GM19043 (cell line): ENCODE results near the gene ANXA7.
"Not testable (repeated sequence)": the region's sequence is repeated elsewhere in the genome, so short reads cannot be mapped to it uniquely, and the experiment has no call there.

Experiments
- ATAC-seq: cut with Tn5 transposase; IDR thresholded peaks from one replicate; pipeline ENCODE4 v1.9.1; 2021; ENCODE audit warnings: low read depth; ENCODE audit not compliant: unreplicated experiment

ANXA7 gene

DNA sequence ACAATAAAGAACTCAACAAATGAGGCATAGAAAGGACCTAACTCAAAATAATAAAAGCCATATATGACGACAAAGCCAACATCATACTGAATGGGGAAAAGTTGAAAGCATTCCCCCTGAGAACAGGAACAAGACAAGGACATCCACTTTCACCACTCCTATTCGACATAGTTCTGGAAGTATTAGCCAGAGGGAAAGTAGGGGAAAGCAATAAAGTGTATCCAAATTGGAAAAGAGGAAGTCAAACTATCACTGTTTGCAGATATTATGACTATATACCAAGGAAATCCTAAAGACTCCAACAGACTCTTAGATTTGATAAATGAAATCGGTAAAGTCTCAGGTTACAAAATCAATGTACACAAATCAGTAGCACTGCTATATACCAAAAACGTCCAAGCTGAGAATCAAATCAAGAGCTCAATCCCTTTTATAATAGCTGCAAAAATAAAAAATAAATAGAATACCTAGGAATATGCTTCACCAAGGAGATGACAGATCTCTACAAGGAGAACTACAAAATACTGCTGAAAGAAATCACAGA, 4.8 kb downstream of the ANXA7 start:
- no peak for ATAC-seq

DNA sequence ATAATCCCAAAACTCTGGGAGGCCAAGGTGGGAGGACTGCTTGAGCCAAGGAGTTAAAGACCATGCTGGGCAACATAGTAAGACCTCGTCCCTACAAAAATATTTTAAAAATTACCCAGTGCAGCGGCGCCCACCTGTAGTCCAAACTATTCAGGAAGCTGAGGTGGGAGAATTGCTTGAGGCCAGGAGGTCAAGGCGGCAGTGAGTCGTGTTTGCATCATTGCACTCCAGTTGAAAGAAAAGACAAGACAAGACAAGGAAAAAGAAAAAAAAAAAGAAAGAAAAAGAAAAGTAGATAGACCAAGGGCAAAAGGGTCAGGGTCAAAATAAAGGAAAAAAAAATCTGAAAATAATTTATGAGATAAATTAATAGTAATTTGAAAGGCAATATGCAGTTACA, 5.8 kb downstream of the ANXA7 start:
- no peak for ATAC-seq

DNA sequence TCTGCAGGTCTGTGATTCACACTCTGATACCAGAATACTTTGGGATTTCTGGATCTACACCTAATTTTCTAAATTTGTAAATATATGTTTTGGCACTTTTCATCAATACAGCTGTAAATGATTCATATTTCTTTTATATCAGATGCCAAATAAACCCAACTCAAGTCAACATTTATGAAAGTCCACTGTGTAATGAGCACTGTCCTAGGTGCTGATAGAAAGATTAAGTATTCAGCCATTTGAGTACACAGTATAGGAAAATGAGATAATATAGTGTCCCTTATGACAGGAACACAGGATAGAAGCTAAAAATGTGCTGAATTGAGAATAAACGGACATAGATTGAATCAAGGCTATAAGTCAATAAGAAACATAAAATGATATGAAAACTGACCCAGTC, 6.4 kb downstream of the ANXA7 start:
- ATAC-seq = no peak

DNA sequence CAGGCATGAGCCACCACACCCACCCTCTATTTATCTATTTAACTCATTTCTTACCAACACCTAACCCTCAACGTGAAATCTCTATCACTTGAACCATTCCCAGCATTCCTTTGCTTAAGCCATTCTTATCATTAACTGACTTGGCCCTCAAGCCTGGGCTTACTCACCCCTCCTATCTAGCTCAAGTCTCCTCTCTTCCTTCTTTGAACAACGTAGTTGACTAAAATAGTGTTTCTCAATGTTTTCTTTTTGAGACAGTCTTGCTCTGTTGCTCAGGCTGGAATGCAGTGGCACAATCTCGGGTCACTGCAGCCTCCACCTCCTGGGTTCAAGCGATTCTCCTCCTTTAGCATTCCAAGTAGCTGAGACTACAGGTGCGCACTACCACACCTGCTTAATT, 7.0 kb downstream of the ANXA7 start:
- ATAC-seq = no peak

DNA sequence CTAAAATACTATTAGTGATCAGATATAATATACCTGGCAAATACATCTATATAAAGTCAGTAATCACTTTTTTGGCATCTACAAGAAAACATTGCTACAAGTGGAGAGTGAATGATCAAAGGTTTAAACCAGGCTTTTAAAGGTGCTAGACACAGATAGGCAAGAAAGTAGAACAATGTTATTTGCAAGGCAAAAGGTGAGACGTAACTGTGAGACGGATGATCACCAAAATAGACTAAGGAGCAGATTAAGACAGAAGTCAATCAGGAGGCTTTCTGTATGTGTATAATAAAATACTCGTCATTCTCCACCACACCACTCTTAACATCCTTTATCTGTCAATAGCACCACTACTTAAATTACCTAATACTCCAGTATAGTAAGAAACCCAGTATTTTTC, 8.3 kb downstream of the ANXA7 start:
- no peak for ATAC-seq

DNA sequence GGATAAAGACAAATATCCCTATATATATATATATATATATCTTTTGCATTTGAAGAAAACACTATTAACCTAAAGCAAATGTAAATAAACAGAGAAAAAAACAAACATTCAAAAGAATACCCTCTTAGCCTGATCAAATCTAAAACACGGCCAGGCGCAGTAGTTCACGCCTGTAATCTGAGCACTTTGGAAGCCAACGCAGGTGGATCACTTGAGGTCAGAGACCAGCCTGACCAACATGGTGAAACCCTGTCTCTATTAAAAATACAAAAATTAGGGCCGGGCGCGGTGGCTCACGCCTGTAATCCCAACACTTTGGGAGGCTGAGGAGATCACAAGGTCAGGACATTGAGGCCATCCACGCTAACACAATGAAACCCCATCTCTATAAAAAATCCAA, 9.2 kb downstream of the ANXA7 start:
- no peak for ATAC-seq

DNA sequence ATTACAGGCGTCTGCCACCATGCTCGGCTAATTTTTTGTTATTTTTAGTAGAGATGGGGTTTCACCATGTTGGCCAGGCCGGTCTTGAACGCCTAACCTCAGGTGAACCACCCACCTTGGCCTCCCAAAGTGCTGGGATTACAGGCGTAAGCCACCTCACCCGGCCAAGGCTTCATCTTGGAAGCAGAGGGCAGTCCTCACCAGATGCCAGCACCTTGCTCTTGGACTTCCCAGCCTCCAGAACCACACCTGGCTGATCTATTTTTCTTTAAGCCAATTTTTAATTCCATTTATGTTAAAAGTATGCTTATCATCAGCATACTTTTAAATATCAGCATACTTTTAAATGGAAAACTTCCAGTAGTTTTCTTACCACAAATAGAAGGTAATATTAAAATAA, 12.2 kb downstream of the ANXA7 start:
- ATAC-seq = no peak

DNA sequence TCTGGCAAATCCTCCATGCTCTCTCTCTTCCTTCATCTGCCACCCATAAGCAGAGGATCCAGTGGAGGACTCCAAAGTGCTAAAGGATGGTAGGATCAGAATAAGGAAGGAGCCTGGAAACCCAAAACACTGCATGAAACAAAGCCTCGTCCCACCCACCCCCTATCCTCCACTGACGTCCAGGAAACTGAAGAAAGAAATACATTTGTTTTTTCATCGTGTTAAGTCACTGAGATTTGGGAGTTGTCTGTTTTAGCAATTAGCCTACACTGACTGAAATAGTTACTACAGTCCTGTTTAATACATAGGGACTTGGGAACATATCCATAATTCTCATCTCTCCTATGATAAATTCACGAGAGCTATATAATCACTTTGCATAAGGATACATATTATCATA, 14.8 kb downstream of the ANXA7 start:
- ATAC-seq = no peak

DNA sequence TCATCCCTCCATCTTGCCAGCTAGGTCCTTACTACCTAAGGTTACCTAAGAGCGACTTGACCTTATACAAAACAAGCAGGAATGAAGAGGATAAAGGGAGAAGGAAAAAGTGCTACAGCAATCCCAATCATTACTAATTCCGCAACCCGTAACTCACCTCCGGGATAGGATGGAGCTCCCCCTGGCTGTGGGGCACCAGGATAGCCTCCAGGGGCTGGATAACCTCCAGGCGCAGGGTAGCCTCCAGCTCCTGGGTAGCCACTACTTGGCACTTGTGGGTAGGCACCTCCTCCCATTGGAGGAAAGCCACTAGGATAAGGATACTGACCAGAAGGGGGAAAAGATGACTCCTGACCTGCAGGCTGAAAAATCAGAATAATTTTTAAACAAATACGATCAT, 15.8 kb downstream of the ANXA7 start:
- ATAC-seq = no peak

DNA sequence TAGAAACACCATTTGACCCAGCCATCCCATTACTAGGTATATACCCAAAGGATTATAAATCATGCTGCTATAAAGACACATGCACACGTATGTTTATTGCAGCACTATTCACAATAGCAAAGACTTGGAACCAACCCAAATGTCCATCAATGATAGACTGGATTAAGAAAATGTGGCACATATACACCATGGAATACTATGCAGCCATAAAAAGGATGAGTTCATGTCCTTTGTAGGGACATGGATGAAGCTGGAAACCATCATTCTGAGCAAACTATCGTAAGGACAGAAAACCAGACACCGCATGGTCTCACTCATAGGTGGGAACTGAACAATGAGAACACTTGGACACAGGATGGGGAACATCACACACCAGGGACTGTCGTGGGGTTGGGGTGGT, 19.5 kb downstream of the ANXA7 start:
- not testable (repeated sequence) for ATAC-seq

DNA sequence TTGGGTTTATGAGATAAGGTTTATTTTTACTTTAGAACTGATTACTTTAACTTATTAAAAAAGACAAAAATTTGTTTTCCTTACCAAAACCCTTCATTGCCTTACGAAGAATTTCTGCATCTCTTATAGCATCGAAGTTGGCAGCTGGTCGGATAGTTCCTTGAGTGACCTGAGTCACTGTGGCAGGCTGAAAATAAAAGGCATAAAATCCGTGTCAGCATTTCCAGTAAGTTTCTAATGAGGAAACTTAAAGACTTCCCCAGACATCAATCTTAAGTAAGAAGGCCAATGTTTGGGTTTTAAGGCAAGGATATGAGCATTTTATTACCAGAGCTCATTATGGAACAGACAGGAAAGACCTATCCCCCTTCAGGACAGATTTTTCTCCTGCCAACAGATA, 25.6 kb downstream of the ANXA7 start:
- no peak for ATAC-seq

DNA sequence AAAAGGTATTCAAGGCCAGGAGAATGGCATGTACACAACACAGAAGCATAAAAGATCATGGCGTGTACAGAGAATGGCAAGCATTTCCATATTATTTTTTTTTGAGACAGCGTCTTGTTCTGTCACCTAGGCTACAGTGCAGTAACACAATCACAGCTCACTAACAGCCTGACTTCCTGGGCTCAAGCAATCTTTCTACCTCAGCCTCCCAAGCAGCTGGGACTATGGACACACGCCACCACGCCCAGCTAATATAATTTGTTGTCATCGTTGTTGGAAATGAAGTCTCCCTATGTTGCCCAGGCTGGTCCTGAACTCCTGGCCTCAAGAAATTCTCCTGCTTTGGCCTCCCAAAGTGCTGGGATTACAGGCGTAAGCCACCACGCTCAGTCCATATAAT, 27.3 kb downstream of the ANXA7 start:
- ATAC-seq = no peak

DNA sequence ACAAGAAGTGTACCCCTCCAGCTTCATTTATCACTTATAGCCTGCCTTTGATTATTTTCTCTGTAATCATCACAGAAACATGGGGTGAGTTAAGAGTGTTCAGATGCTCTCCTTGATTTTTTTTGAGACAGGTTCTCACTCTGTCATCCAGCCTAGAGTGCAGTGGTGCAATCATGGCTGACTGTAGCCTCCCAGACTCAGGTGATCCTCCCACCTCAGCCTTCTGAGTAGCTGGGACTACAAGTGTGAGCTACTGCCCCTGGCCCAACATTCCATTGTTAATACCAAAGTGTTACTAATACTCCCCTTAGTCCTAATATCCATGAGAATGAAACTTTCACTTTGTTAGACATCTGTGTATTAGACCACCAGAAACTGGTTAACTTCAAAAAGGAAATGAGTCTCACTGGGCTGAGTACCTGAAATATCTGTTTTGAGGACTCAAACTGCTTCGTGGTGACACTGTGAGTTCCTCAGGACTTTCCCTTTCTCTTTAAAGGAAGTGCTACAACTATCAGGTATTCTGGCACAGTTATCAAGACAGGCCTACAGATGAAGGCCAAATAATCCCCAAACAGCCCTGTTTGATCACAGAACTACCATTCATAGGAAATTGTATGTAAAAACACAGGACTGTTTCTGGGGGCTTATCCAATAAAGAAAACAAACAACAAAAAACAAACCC, 34.7 kb downstream of the ANXA7 start:
- ATAC-seq = no peak

DNA sequence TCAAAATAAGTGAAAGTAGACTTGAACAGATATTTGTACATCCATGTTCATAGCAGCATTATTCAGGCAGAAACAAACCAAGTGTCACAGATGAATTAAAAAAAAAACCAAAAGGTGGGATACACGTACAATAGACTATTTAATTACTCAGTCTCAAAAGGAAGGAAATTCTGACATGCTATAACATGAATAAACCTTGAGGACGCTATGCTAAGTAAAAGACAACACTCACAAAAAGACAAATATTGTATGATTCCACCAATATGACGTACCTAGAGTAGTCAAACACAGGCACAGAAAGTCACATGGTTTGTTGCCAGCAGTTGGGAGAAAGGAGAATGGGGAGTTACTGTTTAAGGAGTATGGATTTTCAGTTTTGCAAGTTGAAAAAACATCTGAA, 37.2 kb downstream of the ANXA7 start:
- no peak for ATAC-seq

DNA sequence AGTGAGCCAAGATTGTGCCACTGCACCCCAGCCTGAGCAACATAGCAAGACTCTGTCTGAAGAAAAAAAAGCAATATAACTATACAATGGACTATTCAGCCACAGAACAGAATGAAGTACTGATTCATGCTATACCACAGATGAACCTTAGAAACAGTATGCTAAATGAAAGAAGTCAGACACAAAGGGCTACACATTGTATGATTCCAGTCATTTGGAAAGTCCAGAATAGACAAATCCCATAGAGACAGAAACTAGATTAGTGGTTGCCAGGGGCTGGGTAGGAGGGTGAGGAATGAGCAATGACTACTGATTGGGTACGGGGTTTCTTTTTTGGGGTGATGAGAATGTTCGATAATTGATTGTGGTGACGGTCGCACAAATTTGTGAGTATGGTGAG, 45.6 kb downstream of the ANXA7 start:
- no peak for ATAC-seq

DNA sequence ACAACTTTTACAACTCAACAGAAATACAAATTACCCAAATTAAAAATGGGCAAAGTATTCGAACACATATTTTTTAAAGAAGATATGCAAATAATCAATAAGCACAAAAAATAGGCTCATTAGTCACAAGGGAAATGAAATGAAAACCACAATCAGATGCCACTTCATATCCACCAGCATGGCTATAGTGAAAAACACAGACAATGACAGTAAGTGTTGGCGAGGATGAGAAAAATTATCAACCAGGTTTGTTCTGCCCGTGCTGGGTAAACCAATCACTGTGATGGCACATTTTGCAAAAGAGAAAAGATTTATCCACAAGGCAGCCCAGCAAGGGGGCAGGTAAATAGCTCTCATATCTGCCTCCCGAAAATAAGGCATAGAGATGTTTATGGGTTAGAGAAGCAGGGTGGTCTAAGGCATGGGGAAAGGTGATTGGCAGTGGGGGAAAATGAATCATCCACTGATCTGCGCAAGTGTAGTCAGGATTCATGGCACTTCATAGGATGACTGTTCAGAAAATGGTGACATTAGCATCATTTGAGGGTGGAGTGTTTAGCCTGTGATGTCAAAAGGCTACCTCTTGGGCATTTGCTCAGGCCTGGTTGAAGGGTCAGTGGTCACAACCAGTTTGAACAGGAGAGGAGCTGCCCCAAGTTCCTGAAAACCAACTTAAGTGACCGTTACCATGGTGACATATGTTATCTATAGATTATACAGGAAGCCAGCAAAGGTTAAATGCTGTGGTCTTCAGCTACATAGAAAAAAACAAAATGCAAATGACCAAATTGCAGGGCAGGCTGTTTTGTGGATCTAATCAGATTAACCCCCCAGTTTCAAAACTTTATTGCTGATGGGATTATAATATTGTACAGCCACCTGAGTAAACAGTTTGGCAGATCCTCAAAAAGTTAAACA, 47.2 kb downstream of the ANXA7 start:
- no peak for ATAC-seq

DNA sequence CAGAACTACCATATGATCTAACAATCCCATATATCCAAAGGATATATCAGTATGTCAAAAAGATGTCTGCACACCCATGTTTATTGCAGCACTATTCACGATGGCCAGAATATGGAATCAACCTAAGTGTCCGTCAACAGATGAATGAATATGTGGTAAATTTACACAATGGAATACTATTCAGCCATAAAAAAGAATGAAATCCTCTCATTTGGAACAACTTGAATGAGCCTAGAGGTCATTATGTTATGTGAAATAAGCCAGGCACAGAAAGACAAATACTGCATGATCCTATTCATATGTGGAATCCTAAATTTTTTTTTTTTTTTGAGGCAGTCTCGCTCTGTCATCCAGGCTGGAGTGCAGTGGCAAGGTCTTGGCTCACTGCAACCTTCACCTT, 48.9 kb downstream of the ANXA7 start:
- ATAC-seq = no peak

DNA sequence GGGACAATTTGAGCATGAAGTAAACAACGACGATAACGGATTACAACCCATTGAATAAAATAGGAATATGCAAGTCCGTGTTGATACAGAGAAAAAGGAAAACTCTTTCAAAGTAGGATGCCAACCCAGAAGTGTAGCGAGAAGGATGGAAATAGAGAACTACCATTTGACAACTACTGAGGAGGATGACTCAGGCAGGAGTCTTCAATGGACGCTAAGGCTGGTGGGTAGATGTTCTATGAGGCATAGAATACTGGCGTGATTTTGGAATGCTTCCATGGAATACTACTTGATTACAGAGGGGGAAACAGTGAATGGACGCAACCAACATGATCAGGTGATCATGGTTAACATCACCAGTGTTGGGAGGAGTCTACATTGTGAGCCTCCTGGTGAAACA, 54.4 kb downstream of the ANXA7 start:
- no peak for ATAC-seq

DNA sequence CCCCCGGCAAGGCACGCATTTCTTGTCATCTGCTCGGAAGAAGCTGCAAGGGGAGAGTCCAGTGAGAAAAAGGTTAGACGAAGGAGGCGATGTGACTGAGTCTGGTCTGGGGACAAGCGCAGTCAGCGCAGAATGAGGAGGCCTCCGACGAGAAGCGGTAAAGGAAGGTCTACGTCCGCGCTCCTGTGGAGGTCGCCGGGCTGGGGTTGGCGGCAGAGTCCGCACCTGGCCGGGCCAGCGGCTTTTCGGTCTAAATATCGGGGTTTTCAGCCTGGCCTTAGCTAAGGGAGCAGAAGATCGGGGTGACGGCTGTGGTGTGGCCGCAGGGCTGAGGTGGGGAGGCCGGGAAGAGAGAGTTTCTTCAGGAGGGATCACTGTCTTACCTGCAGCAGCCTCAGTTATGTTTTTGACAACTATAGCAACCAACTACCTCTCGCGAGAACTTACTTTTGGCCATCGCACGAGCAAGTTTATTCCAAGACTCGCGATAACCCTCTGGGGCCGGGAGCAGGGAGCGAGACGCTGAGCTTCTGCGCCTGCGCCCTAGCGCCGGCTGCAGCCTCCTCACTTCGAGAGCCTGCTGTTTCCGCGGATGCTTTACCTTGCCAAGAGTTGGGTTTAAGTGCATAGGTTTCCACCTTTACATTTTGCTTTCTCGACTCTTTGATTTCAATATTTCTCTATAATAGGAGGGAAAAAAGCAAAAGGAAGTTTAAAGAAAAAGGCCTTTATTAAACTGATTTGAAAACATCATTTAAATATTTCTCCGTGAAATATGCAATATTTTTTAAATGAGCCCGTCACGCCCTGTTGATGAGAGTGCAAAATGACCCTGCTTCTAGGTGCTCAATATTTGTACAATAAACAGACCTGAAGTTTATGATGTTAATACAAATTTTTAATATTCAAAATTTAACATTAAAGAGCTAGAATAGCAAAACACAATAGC, 55.3 kb downstream of the ANXA7 start, which contains the start of gene CFAP70:
CFAP70 (minus strand) TSS at position 534 of the 949 bp plus-strand sequence. CDS start 4,068 bp downstream, outside the sequence.
- ATAC-seq = peak; percentile 90

DNA sequence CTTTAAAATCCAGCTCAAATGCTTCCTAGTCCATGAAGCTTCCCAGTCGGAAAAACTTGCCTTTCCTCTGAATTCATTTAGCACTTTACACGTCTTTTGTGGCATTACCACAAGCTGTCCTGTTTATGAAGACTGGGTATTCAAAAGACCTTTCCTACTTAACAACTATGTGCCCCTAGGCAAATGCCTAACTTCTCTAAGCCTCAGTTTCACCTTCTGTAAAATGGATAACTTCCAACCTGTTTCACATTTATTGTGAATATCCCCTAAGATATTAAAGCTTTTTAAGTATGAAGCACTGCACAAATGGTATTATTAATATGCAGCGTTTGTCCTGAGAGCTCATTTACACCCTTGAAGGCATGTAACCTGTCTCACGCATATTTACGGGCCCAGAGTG, 56.0 kb downstream of the ANXA7 start:
- no peak for ATAC-seq

DNA sequence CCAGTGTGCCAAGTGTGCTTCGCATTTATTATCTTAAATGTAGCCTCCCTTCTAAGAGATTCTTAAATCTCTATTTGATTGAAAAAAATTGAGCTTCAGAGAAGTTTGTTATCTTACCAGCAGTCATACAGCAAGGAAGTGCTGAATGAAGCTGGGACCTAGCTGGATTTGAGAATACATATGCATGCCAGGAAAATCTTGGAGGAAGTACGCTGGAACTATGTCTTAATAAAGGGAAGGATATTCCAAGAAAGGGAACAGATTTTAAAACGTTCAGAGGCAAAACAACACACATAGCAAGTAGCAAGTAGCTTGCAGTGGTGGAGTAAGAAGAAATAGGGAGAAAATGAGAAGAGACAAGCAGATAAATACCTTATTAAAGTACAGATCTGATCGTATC, 56.7 kb downstream of the ANXA7 start:
- no peak for ATAC-seq
